PFSK-1 (cell line): ENCODE results near the gene CAMSAP1.

Experiments used
- FOXP2 ChIP-seq: optimal IDR thresholded peaks from 2 replicates; pipeline ENCODE3; 2011; ENCODE audit warnings: borderline replicate concordance, control low read depth, inconsistent platforms; ENCODE audit not compliant: insufficient read depth; ENCODE audit errors: extremely low read length, extremely low read depth
- POLR2AphosphoS5 ChIP-seq: IDR thresholded peaks from 2 replicates; pipeline ENCODE4 v1.6.1; 2012; ENCODE audit warnings: low read depth, mild to moderate bottlenecking, control low read depth, low read length, moderate library complexity
- REST ChIP-seq, 2 experiments: IDR thresholded peaks; 2 replicates each; pipeline versions ENCODE4 v1.6.1 to v1.8.0; 2011 to 2012; ENCODE audit warnings: low read depth in 2 of 2, low read length in 2 of 2, control low read depth in 1 of 2, inconsistent platforms in 1 of 2, mild to moderate bottlenecking in 1 of 2, moderate library complexity in 1 of 2; ENCODE audit not compliant: insufficient read depth in 1 of 2
- SIN3A ChIP-seq: IDR thresholded peaks from 2 replicates; pipeline ENCODE4 v1.6.1; 2012; ENCODE audit warnings: mild to moderate bottlenecking, low read length, moderate library complexity, borderline replicate concordance; ENCODE audit not compliant: insufficient read depth
- TAF1 ChIP-seq: IDR thresholded peaks from 2 replicates; pipeline ENCODE4 v1.6.1; 2012; ENCODE audit warnings: low read length, control low read depth, borderline replicate concordance; ENCODE audit not compliant: insufficient read depth

The CAMSAP1 gene

GRCh38 chr9:135828656-135829055, 78.7 kb downstream of the CAMSAP1 start:
- no peak for TF ChIP-seq SIN3A
- TF ChIP-seq POLR2AphosphoS5 = no peak
- TF ChIP-seq FOXP2 = no peak
- TF ChIP-seq TAF1 = no peak
- no peak for TF ChIP-seq REST (IDR thresholded peaks at IDR 0.05; ENCODE audit: insufficient read depth in 1 of 2, low read depth in 2 of 2, low read length in 2 of 2)

GRCh38 chr9:135827866-135828580, 79.3 kb downstream of the CAMSAP1 start:
- no peak for TF ChIP-seq REST (IDR thresholded peaks at IDR 0.05; ENCODE audit: insufficient read depth in 1 of 2, low read depth in 2 of 2, low read length in 2 of 2)
- TF ChIP-seq TAF1 = no peak
- no peak for TF ChIP-seq POLR2AphosphoS5
- TF ChIP-seq SIN3A = no peak
- no peak for TF ChIP-seq FOXP2

- no peak for TF ChIP-seq REST (IDR thresholded peaks at IDR 0.05; ENCODE audit: insufficient read depth in 1 of 2, low read depth in 2 of 2, low read length in 2 of 2)
- TF ChIP-seq POLR2AphosphoS5 = no peak
Measured at GRCh38 chr9:135827301-135827700, 80.0 kb downstream of the CAMSAP1 start.

- TF ChIP-seq SIN3A = no peak
- TF ChIP-seq REST (IDR thresholded peaks at IDR 0.05; ENCODE audit: insufficient read depth in 1 of 2, low read depth in 2 of 2, low read length in 2 of 2) = no peak
- no peak for TF ChIP-seq TAF1
- TF ChIP-seq FOXP2 = no peak
- no peak for TF ChIP-seq POLR2AphosphoS5
Measured at GRCh38 chr9:135826188-135826545, 81.2 kb downstream of the CAMSAP1 start.
